K562 (cell line): ENCODE data around the gene GNAL. TPM values are rescaled to one million over a fixed set of nuclear protein-coding genes. Genes with fewer than 3 reads are reported as not detected.

Source experiments
- CBX8 ChIP-seq: fragments of 200-600 bp; sonication (generic); IDR thresholded peaks from 2 replicates; pipeline ENCODE4 v1.6.1; 2012; ENCODE audit warnings: borderline replicate concordance, mixed run types, low read depth, mild to moderate bottlenecking, moderate library complexity, mixed read lengths, low read length, control low read depth, inconsistent platforms; ENCODE audit not compliant: poor library complexity, severe bottlenecking; ENCODE audit errors: extremely low read depth
- CHAMP1 ChIP-seq: fragments of 450-650 bp; IDR thresholded peaks from 2 replicates; pipeline ENCODE4 v1.6.1; 2016; ENCODE audit warnings: mild to moderate bottlenecking
- E2F4 ChIP-seq: sonication (generic); formaldehyde crosslinking; IDR thresholded peaks from 2 replicates; pipeline ENCODE4 v1.8.0; 2022; ENCODE audit warnings: mild to moderate bottlenecking, low read depth, missing genetic modification reagents
- ETS1 ChIP-seq: conservative IDR thresholded peaks from 2 replicates; pipeline ENCODE4 v1.6.1; 2011; ENCODE audit warnings: low read depth, mild to moderate bottlenecking, low read length; ENCODE audit not compliant: control insufficient read depth
- FOXK2 ChIP-seq, 2 experiments: fragments of 450-650 bp; IDR thresholded peaks in 1 of 2; conservative IDR thresholded peaks in 1 of 2; 2 replicates each; pipeline ENCODE4 v1.6.1; 2016; ENCODE audit warnings: low read depth in 2 of 2, mild to moderate bottlenecking in 1 of 2
- HMBOX1 ChIP-seq: sonication (generic); IDR thresholded peaks from 2 replicates; pipeline ENCODE4 v1.6.1; 2016
- NUFIP1 ChIP-seq: fragments of 450-650 bp; IDR thresholded peaks from 2 replicates; pipeline ENCODE4 v1.6.1; 2018; ENCODE audit not compliant: partially characterized antibody
- PATZ1 ChIP-seq: fragments of 250-450 bp; sonication (Bioruptor Pico); IDR thresholded peaks from 2 replicates; pipeline ENCODE4 v1.5.0; 2020; ENCODE audit warnings: mild to moderate bottlenecking, borderline replicate concordance
- POLR3A ChIP-seq: IDR thresholded peaks from 2 replicates; pipeline ENCODE4 v1.6.1; 2011; ENCODE audit warnings: borderline replicate concordance, mild to moderate bottlenecking, moderate library complexity; ENCODE audit not compliant: insufficient read length, insufficient read depth; ENCODE audit errors: extremely low read depth
- PTTG1 ChIP-seq: fragments of 450-650 bp; IDR thresholded peaks from 2 replicates; pipeline ENCODE4 v1.6.1; 2016; ENCODE audit warnings: low read depth, mild to moderate bottlenecking, missing genetic modification characterization, missing compliant biosample characterization
- RBM17 ChIP-seq: fragments of 200-400 bp; formaldehyde crosslinking; IDR thresholded peaks from 2 replicates; pipeline ENCODE4 v1.6.1; 2017; ENCODE audit warnings: low read depth, mild to moderate bottlenecking, low read length, borderline replicate concordance
- TAF15 ChIP-seq: fragments of 200-400 bp; formaldehyde crosslinking; IDR thresholded peaks from 2 replicates; pipeline ENCODE4 v1.6.1; 2017; ENCODE audit warnings: mild to moderate bottlenecking, low read depth, low read length, moderate library complexity
- TGIF2 ChIP-seq: sonication (generic); formaldehyde crosslinking; IDR thresholded peaks from 2 replicates; pipeline ENCODE4 v1.8.1; 2022; ENCODE audit warnings: mild to moderate bottlenecking, missing genetic modification reagents, moderate library complexity
- YBX1 ChIP-seq: fragments of 450-650 bp; IDR thresholded peaks from 2 replicates; pipeline ENCODE4 v1.7.1; 2016; ENCODE audit warnings: mild to moderate bottlenecking
- ZBTB1 ChIP-seq: sonication (generic); formaldehyde crosslinking; IDR thresholded peaks from 2 replicates; pipeline ENCODE4 v1.8.1; 2023; ENCODE audit warnings: missing genetic modification reagents, low read depth, mild to moderate bottlenecking, borderline replicate concordance
- ZNF212 ChIP-seq: fragments of 450-650 bp; formaldehyde crosslinking; IDR thresholded peaks from 2 replicates; pipeline ENCODE4 v1.4.0; 2020; ENCODE audit warnings: mild to moderate bottlenecking
- ZNF224 ChIP-seq: sonication (generic); formaldehyde crosslinking; IDR thresholded peaks from 2 replicates; pipeline ENCODE4 v1.8.0; 2022; ENCODE audit warnings: mild to moderate bottlenecking, missing genetic modification reagents
- ZNF316 ChIP-seq: fragments of 450-650 bp; IDR thresholded peaks from 2 replicates; pipeline ENCODE4 v1.6.1; 2016
- ZNF444 ChIP-seq: fragments of 250-450 bp; sonication (Bioruptor Pico); IDR thresholded peaks from 2 replicates; pipeline ENCODE4 v1.4.0; 2020; ENCODE audit warnings: mild to moderate bottlenecking, moderate library complexity
- polyA plus RNA-seq, 8 experiments: library from polyadenylated mRNA; depleted of rRNA in 4 of 8; stranded (reverse) in 5 of 8; unstranded in 3 of 8; fragments of >200 nt; fragmentation: Nextera tagmentation in 2 of 8; fragmentation: Illumina TruSeq in 1 of 8; extraction: Ambion mirVana in 2 of 8; extraction: Trizol in 1 of 8; gene quantifications; 2 replicates each; pipeline versions ENCODE4 v1.2.1 to v1.2.3, GENCODE V29; 2011 to 2014; ENCODE audit warnings: inconsistent platforms in 1 of 8, missing spikeins in 1 of 8
- total RNA-seq, 7 experiments: library from RNA; depleted of rRNA in 6 of 7; stranded (reverse); fragments of >200 nt in 6 of 7; fragmentation: Illumina TruSeq in 2 of 7; extraction: Trizol in 2 of 7; gene quantifications; 2 replicates each; pipeline versions ENCODE4 v1.2.1 to v1.2.3, GENCODE V29; 2011 to 2021; ENCODE audit warnings: low replicate concordance in 1 of 7

The GNAL gene
- total and polyA plus RNA-seq, 9 of the 15 experiments (the other 6 are each of a cell fraction or from before 2014, with no cell fraction given) = under 0.01 to 0.10 (median 0.01) TPM; not detected in 5

GRCh38 chr18:11857177-11857887, 168.3 kb downstream of the GNAL start (continued):
- TF ChIP-seq PATZ1 = no peak
- TF ChIP-seq ZNF212 (CRISPR knock-in tag) = no peak
- TF ChIP-seq CHAMP1 = no peak
- TF ChIP-seq TAF15 = no peak
- no peak for TF ChIP-seq NUFIP1
- TF ChIP-seq RBM17 = no peak
- TF ChIP-seq YBX1 = no peak
- peak; percentile 90 for TF ChIP-seq ZNF316
- TF ChIP-seq E2F4 (CRISPR knock-in tag) = no peak
- no peak for TF ChIP-seq ETS1
- TF ChIP-seq ZNF224 (CRISPR knock-in tag) = no peak
- no peak for TF ChIP-seq POLR3A
- TF ChIP-seq CBX8 = no peak
- no peak for TF ChIP-seq ZNF444 (CRISPR knock-in tag)
- no peak; a peak in 1 of 4 replicates for TF ChIP-seq FOXK2 (conservative IDR thresholded peaks at IDR 0.05 in 1 of 2, IDR thresholded peaks at IDR 0.05 in 1 of 2; ENCODE audit: low read depth in 2 of 2)
- no peak for TF ChIP-seq PTTG1 (tag)
- no peak for TF ChIP-seq ZBTB1 (CRISPR knock-in tag)
- no peak for TF ChIP-seq TGIF2 (CRISPR knock-in tag)
- no peak for TF ChIP-seq HMBOX1
